Gastrocnemius medialis (tissue), 4 donors: Measurements from ENCODE around the gene KAZN. TPM values are rescaled to one million over a fixed set of nuclear protein-coding genes. Genes with fewer than 3 reads are reported as not detected.

Source experiments
- ATAC-seq, 2 donors: fragments of 150-250 bp; one replicate each; pipeline ENCODE4 v1.9.1; 2016
- DNase-seq, 2 donors: peaks; one replicate each; pipeline ENCODE4 v3.0.0-alpha.2; 2019
- H3K27ac ChIP-seq, 4 donors: fragments of 200-600 bp; sonication (generic); 1 replicate in 1 of 4; 2 replicates in 3 of 4; pipeline ENCODE4 v1.5.1; 2016 to 2018; ENCODE audit warnings: mild to moderate bottlenecking in 2 of 4, moderate library complexity in 1 of 4
- H3K27me3 ChIP-seq, 3 donors: fragments of 200-600 bp; sonication (generic) in 2 of 3; 1 replicate in 1 of 3; 2 replicates in 2 of 3; pipeline versions ENCODE4 v1.5.1 to v1.6.0; 2016 to 2019; ENCODE audit warnings: mild to moderate bottlenecking in 1 of 3, moderate library complexity in 1 of 3
- H3K36me3 ChIP-seq, 2 donors: fragments of 200-600 bp; sonication (generic) in 1 of 2; one replicate each; pipeline ENCODE4 v1.5.1; 2017 to 2018
- H3K4me1 ChIP-seq, 2 donors: fragments of 200-600 bp; sonication (generic) in 1 of 2; one replicate each; pipeline ENCODE4 v1.5.1; 2016 to 2017; ENCODE audit warnings: mild to moderate bottlenecking in 2 of 2
- H3K4me3 ChIP-seq, 4 donors: fragments of 200-600 bp; sonication (generic) in 3 of 4; 1 replicate in 1 of 4; 2 replicates in 3 of 4; pipeline ENCODE4 v1.5.1; 2016 to 2019; ENCODE audit warnings: mild to moderate bottlenecking in 2 of 4
- H3K9me3 ChIP-seq, 3 donors: fragments of 200-600 bp; sonication (generic) in 2 of 3; 1 replicate in 1 of 3; 2 replicates in 2 of 3; pipeline ENCODE4 v1.5.1; 2016 to 2019
- POLR2A ChIP-seq, 2 donors: fragments of 450-650 bp; IDR thresholded peaks; one replicate each; pipeline ENCODE4 v1.6.1; 2017; ENCODE audit warnings: antibody characterized with exemption in 2 of 2, mild to moderate bottlenecking in 2 of 2, moderate library complexity in 2 of 2
- in situ Hi-C, 4 donors: fragments of 200-750 bp; cut with MboI; loops; one replicate each; pipeline versions ENCODE4 v1.15.0 to v1.8.0; 2017; ENCODE audit warnings: low sequenced_read_pairs in 4 of 4
- intact Hi-C: fragments of 100-400 bp; cut with DNase I; formaldehyde crosslinking; loops from one replicate; pipeline ENCODE4 v1.15.1; 2023; ENCODE audit warnings: low total_unique reads
- total RNA-seq, 4 donors: library from RNA; depleted of rRNA; stranded (reverse); fragments of >200 nt; gene quantifications; one replicate each; pipeline versions ENCODE4 v1.1.0 to v1.2.3, GENCODE V29; 2016
- TF ChIP-seq, protein P1 (sequence below), 5 experiments: fragments of 450-650 bp in 3 of 5; fragments of 200-600 bp in 2 of 5; sonication (generic) in 2 of 5; IDR thresholded peaks in 4 of 5; conservative IDR thresholded peaks in 1 of 5; 1 replicate in 4 of 5; 2 replicates in 1 of 5; pipeline ENCODE4 v1.5.1; 2016 to 2019; ENCODE audit warnings: antibody characterized with exemption in 5 of 5, mild to moderate bottlenecking in 3 of 5, moderate library complexity in 3 of 5

KAZN gene
- total RNA-seq, 4 donors from 2014 or later, result 0.05 to 2.2 (median 1.00) TPM

DNA sequence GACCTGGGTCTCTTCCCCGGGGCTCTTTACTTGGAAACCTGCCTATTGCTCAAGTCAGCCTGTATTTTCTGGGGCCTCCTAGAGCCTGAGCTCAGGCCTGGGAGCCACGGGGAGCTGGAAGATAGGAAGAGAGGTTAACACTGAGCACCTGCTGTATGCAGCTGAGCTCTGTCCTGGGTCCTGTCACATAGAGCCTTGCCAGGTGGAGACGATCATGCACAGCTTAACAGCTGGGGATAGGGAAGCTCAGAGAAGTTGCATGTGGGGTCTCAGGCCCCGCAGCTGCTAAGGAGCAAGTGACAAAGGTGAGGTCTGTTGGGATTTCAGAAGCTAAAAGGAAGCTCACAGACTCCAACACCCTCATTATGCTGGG is 427.6 kb downstream of the KAZN start:
- no peaks in the 10 kb centered on the region for H3K36me3 ChIP-seq
- H3K9me3 ChIP-seq, result no peaks in the 10 kb centered on the region
- H3K4me3 ChIP-seq, result no peak overlapping the region
- no peaks in the 10 kb centered on the region for H3K4me1 ChIP-seq
- H3K27ac ChIP-seq, result no peak overlapping the region
- peaks cover 0 to 3% (median 0%) of the 10 kb centered on the region in 3 donors for H3K27me3 ChIP-seq
- DNase-seq (no peak), ATAC-seq (no peak)
- intact Hi-C loops, result loop anchor here (5.0 kb wide), 1 partner anchor 104 kb away; no protein-coding TSS in a partner anchor
- TF ChIP-seq POLR2A (IDR thresholded peaks at IDR 0.05), result no peak
- TF ChIP-seq, protein P1, sequence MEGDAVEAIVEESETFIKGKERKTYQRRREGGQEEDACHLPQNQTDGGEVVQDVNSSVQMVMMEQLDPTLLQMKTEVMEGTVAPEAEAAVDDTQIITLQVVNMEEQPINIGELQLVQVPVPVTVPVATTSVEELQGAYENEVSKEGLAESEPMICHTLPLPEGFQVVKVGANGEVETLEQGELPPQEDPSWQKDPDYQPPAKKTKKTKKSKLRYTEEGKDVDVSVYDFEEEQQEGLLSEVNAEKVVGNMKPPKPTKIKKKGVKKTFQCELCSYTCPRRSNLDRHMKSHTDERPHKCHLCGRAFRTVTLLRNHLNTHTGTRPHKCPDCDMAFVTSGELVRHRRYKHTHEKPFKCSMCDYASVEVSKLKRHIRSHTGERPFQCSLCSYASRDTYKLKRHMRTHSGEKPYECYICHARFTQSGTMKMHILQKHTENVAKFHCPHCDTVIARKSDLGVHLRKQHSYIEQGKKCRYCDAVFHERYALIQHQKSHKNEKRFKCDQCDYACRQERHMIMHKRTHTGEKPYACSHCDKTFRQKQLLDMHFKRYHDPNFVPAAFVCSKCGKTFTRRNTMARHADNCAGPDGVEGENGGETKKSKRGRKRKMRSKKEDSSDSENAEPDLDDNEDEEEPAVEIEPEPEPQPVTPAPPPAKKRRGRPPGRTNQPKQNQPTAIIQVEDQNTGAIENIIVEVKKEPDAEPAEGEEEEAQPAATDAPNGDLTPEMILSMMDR (IDR thresholded peaks at IDR 0.05 in 4 of 5, conservative IDR thresholded peaks at IDR 0.05 in 1 of 5), result no peak
- in situ Hi-C loops, result loop anchor here in 3 of 4 donors (10.0 kb wide), 2 partner anchors 101 to 111 kb away; no protein-coding TSS in a partner anchor

DNA sequence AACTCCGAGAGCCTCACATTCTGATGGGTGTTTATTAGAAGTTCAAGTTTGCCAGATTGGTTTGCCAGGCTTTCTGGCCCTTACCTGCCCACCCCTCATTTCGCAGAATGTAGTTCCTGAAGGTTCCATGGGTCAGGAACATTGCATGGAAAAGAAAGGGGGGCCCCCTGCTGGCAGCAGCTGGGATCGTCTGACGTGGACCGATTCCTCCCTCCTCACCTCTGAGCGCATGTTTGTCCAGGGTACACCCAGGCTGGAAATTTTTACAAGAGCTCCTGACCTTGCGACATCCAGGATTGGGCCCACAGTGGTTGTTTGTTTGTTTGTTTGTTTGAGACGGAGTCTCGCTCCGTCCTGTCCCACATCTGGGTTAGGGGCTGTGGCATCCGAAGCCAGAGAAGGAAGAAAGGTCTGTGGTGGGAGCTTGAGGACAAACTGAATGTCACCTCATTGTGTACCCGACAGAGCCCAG is 429.1 kb downstream of the KAZN start:
- ATAC-seq, result peak in 1 of 2 donors; percentile 42
- Histone ChIP-seq H3K4me1 (no peaks in the 10 kb centered on the region), H3K27ac (no peak overlapping the region), H3K36me3 (no peaks in the 10 kb centered on the region), H3K4me3 (no peak overlapping the region), H3K9me3 (no peaks in the 10 kb centered on the region), H3K27me3 (peaks cover 0 to 3% (median 0%) of the 10 kb centered on the region in 3 donors)
- in situ Hi-C loops, result loop anchor here in 3 of 4 donors (10.0 kb wide), 2 partner anchors 103 to 113 kb away; no protein-coding TSS in a partner anchor
- TF ChIP-seq, protein P1 (IDR thresholded peaks at IDR 0.05 in 4 of 5, conservative IDR thresholded peaks at IDR 0.05 in 1 of 5), result peak; percentile 24 to 67 (median 63)
- TF ChIP-seq POLR2A (IDR thresholded peaks at IDR 0.05), result no peak
- intact Hi-C loops, result loop anchor here (5.0 kb wide), 1 partner anchor 105 kb away; no protein-coding TSS in a partner anchor
- DNase-seq, result no peak

DNA sequence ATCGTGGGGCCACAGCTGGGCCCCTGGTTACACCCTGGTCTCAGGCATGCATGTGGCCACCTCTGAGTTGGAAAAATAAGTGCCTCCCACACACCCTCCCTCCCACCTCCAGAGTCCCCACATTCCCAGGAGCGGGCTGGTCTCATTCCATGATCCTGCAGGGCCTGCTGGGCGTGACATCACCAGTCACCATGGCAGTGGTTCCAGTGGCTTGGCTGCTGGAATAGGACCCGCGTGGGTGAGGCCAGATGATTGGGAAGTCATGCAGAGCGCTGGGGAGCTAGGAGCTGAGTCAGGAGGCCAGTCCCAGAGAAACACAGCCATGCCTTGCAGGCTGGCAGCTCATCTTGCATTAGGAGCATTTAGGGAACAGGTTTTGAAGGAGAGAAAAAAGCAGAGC is 429.6 kb downstream of the KAZN start:
- intact Hi-C loops, result loop anchor here (5.0 kb wide), 1 partner anchor 106 kb away; no protein-coding TSS in a partner anchor
- TF ChIP-seq, protein P1 (IDR thresholded peaks at IDR 0.05 in 4 of 5, conservative IDR thresholded peaks at IDR 0.05 in 1 of 5), result no peak
- no peak for TF ChIP-seq POLR2A (IDR thresholded peaks at IDR 0.05)
- no peak for ATAC-seq
- no peak overlapping the region for H3K4me3 ChIP-seq
- no peak overlapping the region for H3K27ac ChIP-seq
- H3K4me1 ChIP-seq, result no peaks in the 10 kb centered on the region
- in situ Hi-C loops, result loop anchor here in 3 of 4 donors (10.0 kb wide), 2 partner anchors 103 to 113 kb away; no protein-coding TSS in a partner anchor
- H3K36me3 ChIP-seq, result no peaks in the 10 kb centered on the region
- peaks cover 0 to 3% (median 0%) of the 10 kb centered on the region in 3 donors for H3K27me3 ChIP-seq
- no peaks in the 10 kb centered on the region for H3K9me3 ChIP-seq
- peak in 1 of 2 donors; percentile 25 for DNase-seq

DNA sequence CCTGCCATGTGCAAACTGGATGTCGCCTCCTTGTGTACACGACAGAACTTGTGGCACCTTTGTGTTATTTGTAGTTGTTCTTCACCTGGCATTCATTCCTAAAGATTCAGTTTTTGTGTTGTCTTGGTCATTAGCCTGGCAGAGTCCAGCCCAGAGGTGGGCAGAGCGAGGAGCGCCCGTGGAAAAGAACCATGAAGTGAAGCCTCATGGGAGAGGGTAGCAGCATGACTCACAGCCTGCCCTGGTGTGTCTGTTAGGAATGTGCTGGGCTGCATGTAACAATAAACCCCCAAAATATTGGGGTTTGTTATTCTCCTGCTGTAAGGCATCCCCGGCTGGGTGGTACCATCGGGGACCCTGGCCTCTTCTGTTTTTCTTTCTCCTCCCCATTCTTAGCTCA is 430.1 kb downstream of the KAZN start:
- H3K36me3 ChIP-seq, result no peaks in the 10 kb centered on the region
- intact Hi-C loops, result loop anchor here (5.0 kb wide), 1 partner anchor 106 kb away; no protein-coding TSS in a partner anchor

More for the DNA sequence above, 430.1 kb downstream of the KAZN start:
- DNase-seq (no peak), ATAC-seq (no peak)
- no peaks in the 10 kb centered on the region for H3K4me1 ChIP-seq
- TF ChIP-seq, protein P1 (IDR thresholded peaks at IDR 0.05 in 4 of 5, conservative IDR thresholded peaks at IDR 0.05 in 1 of 5), result no peak
- TF ChIP-seq POLR2A (IDR thresholded peaks at IDR 0.05), result no peak
- no peak overlapping the region for H3K4me3 ChIP-seq
- H3K27ac ChIP-seq, result no peak overlapping the region
- in situ Hi-C loops, result loop anchor here in 3 of 4 donors (10.0 kb wide), 2 partner anchors 104 to 114 kb away; no protein-coding TSS in a partner anchor
- H3K9me3 ChIP-seq, result no peaks in the 10 kb centered on the region
- peaks cover 0 to 3% (median 0%) of the 10 kb centered on the region in 3 donors for H3K27me3 ChIP-seq
